ENCODE data around the gene ZBED4. TPM values are rescaled to one million over a fixed set of nuclear protein-coding genes. Genes with fewer than 3 reads are reported as not detected.

ZBED4 gene
- total and polyA plus RNA-seq, 2 experiments from 2014 or later: 8.5 to 31.9 TPM

- H3K79me2 ChIP-seq (replicated peaks; ENCODE audit: insufficient read depth): no peaks in the 10 kb centered on the region
- Mint-ChIP-seq H3K9me3 (peaks cover 8% of the 10 kb centered on the region; the same call in 2 of the 3 replicates), H3K4me1 (peaks cover 5% of the 10 kb centered on the region; the same call in 2 of the 3 replicates), H3K27me3 (ENCODE audit: insufficient read depth, low read depth, poor library complexity) (peaks cover 5% of the 10 kb centered on the region), H3K27ac (no peak overlapping the region), H3K4me3 (peak overlapping the region; percentile 62), H3K36me3 (ENCODE audit: low read depth) (peaks cover 3% of the 10 kb centered on the region; the same call in 1 of the 3 replicates)
- peak overlapping the region; percentile 63; the same call in 1 of the 2 replicates for H3K4me3 ChIP-seq
- DNase-seq (ENCODE audit: low spot score): no peak
- H4K20me1 ChIP-seq (replicated peaks; ENCODE audit: insufficient read depth): no peaks in the 10 kb centered on the region
- H3K27me3 ChIP-seq (ENCODE audit: insufficient read depth): no peaks in the 10 kb centered on the region
- H3K4me1 ChIP-seq (ENCODE audit: insufficient read depth): peaks cover 10% of the 10 kb centered on the region; the same call in 1 of the 2 replicates
- no peak overlapping the region for H2AFZ ChIP-seq
- H3K27ac ChIP-seq (ENCODE audit: low read depth): no peak overlapping the region
- ATAC-seq: no peak
- TF ChIP-seq ZNF331 (CRISPR knock-in tag; IDR thresholded peaks at IDR 0.05; ENCODE audit: low read depth) (no peak), CREB1 (CRISPR knock-in tag; IDR thresholded peaks at IDR 0.05; ENCODE audit: low read depth) (no peak)
- H3F3A ChIP-seq (replicated peaks; ENCODE audit: low read depth): no peaks in the 10 kb centered on the region
- peak overlapping the region; percentile 83 for H3K4me2 ChIP-seq
- no peaks in the 10 kb centered on the region for H3K36me3 ChIP-seq (ENCODE audit: insufficient read depth)
- no peaks in the 10 kb centered on the region for H3K9me2 ChIP-seq (ENCODE audit: insufficient read depth)
These were observed 83.5 kb downstream of the ZBED4 start for GRCh38 chr22:49936973-49937757.

DNA sequence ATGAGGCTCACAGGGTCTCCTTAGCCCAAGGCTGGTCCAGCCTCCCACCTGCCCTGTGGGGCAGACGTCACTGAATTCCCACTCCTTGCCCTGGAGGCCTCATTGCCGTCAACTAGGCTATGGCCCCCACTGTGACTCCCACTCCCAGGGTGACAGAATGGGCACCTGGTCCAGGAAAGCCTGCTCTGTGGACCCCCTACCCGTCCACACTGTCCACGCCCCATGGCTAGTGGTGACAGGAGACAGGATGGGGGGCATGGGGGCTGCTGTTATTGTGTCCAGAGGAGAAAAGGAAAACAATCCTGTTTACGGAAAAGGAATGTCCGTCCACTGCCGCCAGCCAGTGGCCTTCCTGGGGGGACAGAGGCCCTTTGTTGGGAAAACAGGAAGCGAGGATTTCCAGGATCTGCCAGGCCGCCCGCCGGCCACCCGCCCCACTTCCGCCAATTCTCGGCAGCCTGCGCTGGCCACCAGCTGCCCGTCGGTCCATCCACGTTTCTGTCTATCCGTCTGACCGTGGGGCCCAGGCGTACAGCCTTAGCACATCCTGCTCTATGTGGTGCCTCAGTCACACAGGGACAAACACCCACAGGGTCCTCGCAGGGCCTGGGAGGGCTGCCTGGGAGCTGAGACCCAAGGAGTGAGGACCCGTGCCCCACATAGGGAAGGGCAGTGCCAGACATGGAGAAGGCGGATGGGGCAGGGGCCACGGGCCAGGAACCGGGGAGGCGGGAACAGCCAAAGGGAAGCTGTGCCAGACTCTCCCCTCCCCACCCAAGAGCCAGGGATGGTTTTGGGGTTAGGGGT lies 84.3 kb downstream of the ZBED4 start:
- H3K4me1 Mint-ChIP-seq: peaks cover 5% of the 10 kb centered on the region; the same call in 2 of the 3 replicates
- no peak overlapping the region for H3K4me2 ChIP-seq
- H3K4me3 Mint-ChIP-seq: no peak overlapping the region
- no peaks in the 10 kb centered on the region for H4K20me1 ChIP-seq (replicated peaks; ENCODE audit: insufficient read depth)
- H3K9me2 ChIP-seq (ENCODE audit: insufficient read depth): no peaks in the 10 kb centered on the region
- no peaks in the 10 kb centered on the region for H3K27me3 ChIP-seq (ENCODE audit: insufficient read depth)
- H3K4me3 ChIP-seq: no peak overlapping the region
- H3K36me3 ChIP-seq (ENCODE audit: insufficient read depth): no peaks in the 10 kb centered on the region
- ATAC-seq: no peak
- peaks cover 3% of the 10 kb centered on the region; the same call in 1 of the 3 replicates for H3K36me3 Mint-ChIP-seq (ENCODE audit: low read depth)
- no peak for DNase-seq (ENCODE audit: low spot score)
- H3K79me2 ChIP-seq (replicated peaks; ENCODE audit: insufficient read depth): no peaks in the 10 kb centered on the region
- H3F3A ChIP-seq (replicated peaks; ENCODE audit: low read depth): no peaks in the 10 kb centered on the region
- H3K27me3 Mint-ChIP-seq (ENCODE audit: insufficient read depth, low read depth, poor library complexity): peaks cover 3% of the 10 kb centered on the region
- no peak overlapping the region for H3K27ac Mint-ChIP-seq
- no peak overlapping the region for H3K27ac ChIP-seq (ENCODE audit: low read depth)
- H2AFZ ChIP-seq: no peak overlapping the region
- peaks cover 10% of the 10 kb centered on the region; the same call in 1 of the 2 replicates for H3K4me1 ChIP-seq (ENCODE audit: insufficient read depth)
- peaks cover 8% of the 10 kb centered on the region; the same call in 2 of the 3 replicates for H3K9me3 Mint-ChIP-seq
- TF ChIP-seq EZH2phosphoT487 (IDR thresholded peaks at IDR 0.05; ENCODE audit: unreplicated experiment) (no peak), JUNB (IDR thresholded peaks at IDR 0.05; ENCODE audit: unreplicated experiment) (no peak), POLR2AphosphoS5 (IDR thresholded peaks at IDR 0.05; ENCODE audit: low read depth) (no peak), ZNF331 (CRISPR knock-in tag; IDR thresholded peaks at IDR 0.05; ENCODE audit: low read depth) (no peak), NANOG (IDR thresholded peaks at IDR 0.05; ENCODE audit: borderline replicate concordance) (no peak), ZNF462 (CRISPR knock-in tag; IDR thresholded peaks at IDR 0.05) (no peak), EZH2 (IDR thresholded peaks at IDR 0.05; ENCODE audit: low read depth, unreplicated experiment) (no peak), STAT1 (IDR thresholded peaks at IDR 0.05; ENCODE audit: unreplicated experiment) (no peak)
- TF ChIP-seq, protein P1, sequence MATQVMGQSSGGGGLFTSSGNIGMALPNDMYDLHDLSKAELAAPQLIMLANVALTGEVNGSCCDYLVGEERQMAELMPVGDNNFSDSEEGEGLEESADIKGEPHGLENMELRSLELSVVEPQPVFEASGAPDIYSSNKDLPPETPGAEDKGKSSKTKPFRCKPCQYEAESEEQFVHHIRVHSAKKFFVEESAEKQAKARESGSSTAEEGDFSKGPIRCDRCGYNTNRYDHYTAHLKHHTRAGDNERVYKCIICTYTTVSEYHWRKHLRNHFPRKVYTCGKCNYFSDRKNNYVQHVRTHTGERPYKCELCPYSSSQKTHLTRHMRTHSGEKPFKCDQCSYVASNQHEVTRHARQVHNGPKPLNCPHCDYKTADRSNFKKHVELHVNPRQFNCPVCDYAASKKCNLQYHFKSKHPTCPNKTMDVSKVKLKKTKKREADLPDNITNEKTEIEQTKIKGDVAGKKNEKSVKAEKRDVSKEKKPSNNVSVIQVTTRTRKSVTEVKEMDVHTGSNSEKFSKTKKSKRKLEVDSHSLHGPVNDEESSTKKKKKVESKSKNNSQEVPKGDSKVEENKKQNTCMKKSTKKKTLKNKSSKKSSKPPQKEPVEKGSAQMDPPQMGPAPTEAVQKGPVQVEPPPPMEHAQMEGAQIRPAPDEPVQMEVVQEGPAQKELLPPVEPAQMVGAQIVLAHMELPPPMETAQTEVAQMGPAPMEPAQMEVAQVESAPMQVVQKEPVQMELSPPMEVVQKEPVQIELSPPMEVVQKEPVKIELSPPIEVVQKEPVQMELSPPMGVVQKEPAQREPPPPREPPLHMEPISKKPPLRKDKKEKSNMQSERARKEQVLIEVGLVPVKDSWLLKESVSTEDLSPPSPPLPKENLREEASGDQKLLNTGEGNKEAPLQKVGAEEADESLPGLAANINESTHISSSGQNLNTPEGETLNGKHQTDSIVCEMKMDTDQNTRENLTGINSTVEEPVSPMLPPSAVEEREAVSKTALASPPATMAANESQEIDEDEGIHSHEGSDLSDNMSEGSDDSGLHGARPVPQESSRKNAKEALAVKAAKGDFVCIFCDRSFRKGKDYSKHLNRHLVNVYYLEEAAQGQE (IDR thresholded peaks at IDR 0.05; ENCODE audit: unreplicated experiment): no peak
